NCI-H1436 (cell line): Measurements from ENCODE around the gene MAS1.
"Not testable (repeated sequence)": the region's sequence is repeated elsewhere in the genome, so short reads cannot be mapped to it uniquely, and the experiment has no call there.

Source experiments
- DNase-seq: peaks from one replicate; lab custom pipeline; 2025; lab: John Stamatoyannopoulos, UW

The MAS1 gene

DNA sequence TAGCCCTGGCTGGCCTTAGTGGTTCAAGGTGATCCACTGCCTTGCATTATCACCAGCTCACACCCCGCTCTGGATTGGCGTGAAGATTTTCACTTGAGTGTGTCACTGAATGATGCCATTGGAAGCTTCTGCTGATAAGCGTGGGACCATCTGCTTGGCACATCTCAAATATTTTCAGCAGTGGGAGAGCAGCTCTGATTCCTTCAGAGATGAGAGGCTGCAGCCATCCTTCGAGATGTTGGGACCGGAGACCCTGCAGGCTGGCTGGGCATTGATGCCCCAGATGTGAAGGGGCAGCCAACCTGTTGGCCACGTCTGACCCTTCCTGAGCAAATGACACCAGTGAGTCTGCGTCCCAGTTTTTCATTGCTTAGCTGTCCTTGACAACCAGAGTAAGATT is at the start of gene MAS1:
MAS1 (plus strand) TSS at position 197 of the 400 bp plus-strand sequence. CDS start 15,968 bp downstream, outside the sequence.
- DNase-seq = no peak

DNA sequence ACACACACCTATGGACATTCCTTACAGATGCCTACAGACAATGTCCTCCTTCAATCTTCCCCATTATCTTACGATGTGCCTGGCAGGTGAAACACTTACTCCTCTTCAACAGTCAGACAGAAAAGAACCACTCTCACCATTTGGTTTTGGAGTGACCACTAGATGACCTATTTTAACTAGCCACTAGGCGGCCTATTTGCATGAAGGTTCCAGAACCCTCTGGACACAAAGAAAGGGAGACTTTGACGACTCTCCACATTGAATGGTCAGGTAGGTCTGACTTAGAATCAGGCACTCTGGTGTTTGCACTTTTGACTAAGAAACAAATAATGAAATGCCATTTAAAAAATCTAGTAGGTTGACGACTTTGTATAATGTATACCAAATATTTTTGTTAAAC is 48.8 kb upstream of the MAS1 start:
- DNase-seq = no peak

DNA sequence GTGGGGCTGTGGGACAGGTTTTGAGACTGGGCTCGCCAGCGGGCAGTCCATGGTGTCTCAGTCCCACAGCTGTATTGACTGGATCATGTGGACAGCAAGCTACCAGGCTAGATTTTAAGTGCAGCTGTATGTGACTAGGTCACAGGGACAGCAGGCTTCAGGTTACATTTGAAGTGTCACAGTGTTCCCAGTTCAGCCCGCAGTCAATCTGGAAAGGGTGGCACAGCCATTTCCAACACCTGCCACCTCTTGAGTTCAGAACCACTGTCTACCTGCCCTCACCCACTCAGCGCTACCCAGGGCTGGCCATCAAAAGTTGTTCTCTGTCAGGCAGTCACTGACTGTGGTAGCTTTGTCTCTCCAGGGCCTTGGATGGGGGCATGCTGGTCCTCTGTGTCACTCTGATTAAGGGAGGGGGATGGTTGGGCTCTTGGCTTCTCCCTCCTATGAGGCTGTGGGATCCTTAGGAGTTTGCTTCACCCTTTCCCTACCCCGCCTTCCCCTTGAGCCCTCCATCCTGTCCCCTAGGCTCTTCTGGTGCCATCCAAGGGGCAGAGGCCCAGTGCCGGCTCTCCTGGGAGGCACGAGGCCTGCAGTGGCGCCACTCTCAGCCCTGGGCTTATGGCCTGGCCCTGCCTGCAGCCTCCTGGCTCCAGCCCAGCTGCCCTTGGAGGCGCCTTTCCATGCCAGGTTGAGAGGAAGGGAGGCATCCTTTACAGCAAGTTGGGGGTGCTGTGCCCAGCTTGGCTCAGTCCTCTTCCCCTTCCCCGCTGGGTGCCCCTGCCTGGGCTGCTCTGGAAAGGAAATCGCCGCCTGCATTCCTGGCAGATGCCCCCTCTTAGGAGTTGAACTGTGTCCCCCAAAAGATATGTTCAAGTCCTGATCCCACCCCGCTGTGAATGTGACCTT is 45.8 kb upstream of the MAS1 start:
- no peak for DNase-seq

- DNase-seq = not testable (repeated sequence)
Observed at GRCh38 chr6:159848552-159848951, 42.2 kb upstream of the MAS1 start.

DNA sequence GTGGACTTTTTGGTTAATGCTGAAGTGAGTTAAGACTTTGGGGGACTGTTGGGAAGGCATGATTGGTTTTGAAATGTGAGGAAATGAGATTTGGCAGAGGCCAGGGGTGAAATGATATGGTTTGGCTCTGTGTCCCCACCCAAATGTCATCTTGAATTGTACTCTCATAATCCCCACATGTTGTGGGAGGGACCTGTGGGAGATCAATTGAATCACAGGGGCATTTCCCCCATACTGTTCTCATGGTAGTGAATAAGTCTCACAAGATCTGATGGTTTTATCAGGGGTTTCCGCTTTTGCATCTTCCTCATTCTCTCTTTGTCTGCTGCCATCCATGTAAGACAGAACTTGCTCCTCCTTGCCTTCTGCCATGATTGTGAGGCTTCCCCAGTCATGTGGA is 40.9 kb upstream of the MAS1 start:
- not testable (repeated sequence) for DNase-seq

DNA sequence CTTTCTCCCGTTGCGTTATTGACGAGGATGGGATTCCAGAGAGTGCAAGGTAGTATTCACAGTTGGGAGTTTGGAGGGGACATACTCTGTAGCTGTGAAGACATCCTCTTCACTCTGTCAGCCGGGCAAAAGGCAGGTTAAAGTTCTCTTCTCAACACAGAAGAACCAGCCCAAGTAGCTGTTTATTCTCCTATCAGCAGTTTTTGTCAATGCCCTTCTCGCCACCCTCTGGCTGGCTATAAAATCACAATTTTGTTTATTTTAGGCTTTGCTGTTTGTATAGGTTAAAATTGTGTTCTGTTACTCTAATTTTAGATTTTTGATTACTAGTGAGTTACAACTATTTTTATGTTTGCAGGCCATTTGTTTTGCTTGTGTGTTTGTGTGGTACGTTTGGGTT is 37.9 kb upstream of the MAS1 start:
- peak; percentile 4 for DNase-seq

GRCh38 chr6:159853754-159854153 is 37.0 kb upstream of the MAS1 start:
- DNase-seq = no peak

DNA sequence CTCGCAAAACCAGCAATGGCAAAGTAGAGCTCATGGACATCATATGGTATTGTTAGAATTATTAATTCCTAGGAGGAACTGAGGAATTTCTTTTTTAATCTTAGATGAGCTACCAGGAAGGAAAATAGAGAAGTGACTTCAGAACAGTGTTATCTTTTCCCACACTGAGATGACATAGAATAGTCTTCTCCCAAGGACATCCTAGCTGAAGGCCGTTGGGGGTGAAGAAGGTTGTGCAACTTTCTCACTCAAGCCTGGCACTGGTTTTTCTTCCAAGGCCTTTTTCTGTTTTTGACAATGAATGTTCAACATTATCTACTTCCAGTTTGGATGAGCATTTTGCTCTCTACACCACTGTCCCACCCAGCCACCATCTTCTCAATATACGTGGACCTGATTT is 35.8 kb upstream of the MAS1 start:
- no peak for DNase-seq

GRCh38 chr6:159858259-159858658 is 32.5 kb upstream of the MAS1 start:
- DNase-seq = no peak

DNA sequence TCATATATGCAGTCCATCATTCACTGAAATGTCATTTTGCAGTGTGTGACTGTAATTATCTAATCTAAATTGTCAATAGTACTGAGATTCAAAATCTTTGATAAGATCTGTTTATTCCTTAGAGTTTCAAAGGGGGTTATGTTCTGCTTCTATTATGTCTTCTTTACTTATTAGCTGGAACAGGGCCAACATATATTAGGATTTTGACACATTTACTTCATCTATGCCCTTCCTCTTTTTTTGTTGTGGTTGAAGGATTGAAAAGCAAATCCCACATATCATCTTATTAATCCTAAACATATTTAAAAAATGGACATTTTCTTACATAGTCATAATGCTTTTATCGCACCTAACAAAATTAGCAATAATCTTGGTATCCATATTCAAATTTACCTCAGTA is 30.3 kb upstream of the MAS1 start:
- DNase-seq = no peak

DNA sequence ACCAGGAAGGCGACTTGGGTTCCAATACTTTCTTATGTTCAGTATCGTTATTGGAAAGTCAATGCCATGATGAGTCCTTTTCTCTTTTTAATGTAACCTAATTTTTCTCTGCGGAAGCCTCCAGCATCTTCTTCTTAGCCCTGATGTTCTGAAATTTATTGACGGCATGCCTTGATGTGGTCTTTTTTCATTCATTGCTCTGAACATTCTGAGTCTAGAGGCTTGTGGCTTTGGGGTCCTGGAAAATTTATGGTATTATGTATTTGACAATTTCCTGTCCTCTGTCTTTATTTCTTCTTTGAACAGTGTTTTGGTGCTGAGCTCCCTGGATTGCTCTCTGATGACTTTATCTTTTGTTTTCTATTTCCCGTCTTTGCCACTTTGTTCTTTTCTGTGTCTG is 28.7 kb upstream of the MAS1 start:
- no peak for DNase-seq

- peak; percentile 12 for DNase-seq
Observed at GRCh38 chr6:159863341-159863740, 27.4 kb upstream of the MAS1 start.

DNA sequence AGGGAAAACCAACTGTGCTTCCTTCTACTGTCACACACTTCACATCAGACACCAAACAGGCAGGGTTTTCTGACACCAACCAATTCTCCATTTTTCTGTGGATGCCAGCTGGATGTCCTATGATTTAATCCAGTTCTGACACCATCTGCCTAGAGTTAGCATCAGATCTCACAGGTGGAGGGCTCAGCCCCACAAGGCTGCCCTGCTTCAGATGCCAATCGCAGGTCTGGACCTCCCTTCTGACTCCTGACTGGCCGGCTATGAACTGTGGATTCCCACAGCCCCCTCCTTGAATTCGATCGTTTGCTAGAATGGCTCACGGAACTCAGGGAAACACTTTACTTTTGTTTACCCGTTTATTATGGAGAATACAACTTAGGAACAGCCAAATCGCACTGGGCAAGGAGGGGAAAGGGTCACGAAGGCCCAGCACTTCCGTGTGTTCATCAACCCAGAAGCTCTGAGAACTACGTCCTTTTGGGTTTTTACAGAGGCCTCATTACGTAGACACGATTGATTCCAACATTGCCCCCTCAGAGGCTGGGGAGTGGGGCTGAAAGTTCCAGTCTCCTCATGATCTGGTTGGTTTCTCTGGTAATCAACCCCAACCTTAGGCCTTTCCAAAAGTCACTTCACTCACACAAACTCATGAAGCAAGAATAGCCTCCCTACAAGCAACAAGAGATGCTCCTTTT is 25.4 kb upstream of the MAS1 start:
- DNase-seq = no peak

DNA sequence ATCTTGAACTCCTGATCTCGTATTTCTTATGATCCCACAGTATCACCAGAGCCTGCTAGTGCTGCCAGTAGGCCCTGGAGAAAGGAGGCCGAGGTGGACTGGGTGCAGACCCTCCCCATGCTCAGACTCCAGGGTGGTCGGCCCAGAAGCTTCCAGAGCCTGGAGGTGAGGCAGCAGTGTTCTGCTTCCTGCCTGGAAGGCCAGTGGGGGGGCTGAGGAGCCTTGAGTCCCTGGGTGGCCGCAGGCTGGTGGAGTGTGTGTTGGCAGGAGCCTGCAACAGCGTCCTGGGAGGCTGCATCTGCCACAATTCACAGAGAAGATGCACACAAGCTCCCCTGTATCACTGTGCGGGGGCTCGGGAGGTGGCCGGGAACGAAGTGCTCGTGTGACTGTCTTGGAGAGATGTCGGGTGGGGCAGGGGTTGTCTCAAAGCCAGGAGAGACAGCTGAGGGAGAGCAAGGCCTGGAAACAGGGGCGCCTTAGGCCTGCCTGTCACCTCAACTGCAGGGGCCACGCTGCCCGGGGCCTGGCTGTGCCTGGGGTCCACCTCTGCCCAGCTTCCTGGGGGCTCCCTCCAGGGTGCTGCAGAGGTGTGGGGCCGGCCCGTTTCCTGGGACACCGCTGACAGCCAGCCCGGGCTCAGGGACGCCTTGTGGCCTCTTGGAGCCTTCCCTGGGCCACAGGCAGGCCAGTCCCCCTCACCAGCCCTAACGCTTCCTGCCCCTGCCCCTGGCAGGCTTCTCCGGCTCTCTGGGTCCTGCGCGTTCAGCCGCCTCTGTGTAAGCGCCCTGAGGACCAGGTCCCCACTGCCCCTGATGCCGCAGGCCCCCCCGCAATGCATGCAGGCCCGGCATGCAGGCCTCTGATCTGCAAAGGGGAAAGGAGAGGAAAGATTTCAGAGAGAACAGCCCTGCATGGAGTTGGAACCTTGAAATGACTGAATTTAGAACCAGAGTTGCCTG is 24.2 kb upstream of the MAS1 start:
- no peak for DNase-seq

GRCh38 chr6:159871241-159871640 is 19.5 kb upstream of the MAS1 start:
- no peak for DNase-seq

DNA sequence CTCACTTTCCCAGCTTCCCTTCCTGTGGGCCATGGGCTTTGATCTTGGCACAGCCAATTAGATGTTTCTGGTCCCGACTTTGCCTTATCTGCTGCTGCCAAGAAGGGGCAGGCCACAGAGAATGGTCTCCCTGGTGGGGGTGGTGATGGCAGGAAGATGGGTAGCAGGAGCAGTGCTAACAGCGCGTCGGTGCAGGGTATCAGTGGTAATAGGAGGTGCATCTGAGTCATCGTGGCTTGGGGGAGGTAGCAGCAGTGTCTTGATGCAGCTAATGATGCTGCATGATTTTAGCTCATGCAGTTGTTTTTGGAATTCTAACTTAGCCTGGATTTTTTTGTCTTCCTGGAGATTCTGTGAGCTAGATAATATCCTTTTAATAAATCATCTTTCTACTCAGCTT is 18.9 kb upstream of the MAS1 start:
- DNase-seq = no peak

DNA sequence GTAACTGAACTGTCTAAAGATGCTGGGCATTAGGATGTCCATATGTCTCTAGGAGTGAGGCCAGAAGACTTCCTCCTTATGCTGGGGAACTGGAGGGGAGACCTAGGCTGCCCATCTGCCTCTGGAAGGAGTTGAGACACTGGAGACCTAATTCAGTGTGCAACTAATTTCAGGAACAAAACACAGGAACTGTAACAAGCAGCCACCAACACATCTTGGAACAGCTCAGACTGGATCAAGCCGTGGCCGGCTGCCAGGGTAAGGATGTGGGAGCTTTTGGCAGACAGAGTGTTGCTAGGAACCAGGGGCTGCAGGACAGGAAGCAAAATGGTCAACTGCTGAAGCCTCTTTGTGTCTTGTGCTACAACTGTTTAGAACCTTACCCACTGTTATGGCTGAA is 16.4 kb upstream of the MAS1 start:
- no peak for DNase-seq

DNA sequence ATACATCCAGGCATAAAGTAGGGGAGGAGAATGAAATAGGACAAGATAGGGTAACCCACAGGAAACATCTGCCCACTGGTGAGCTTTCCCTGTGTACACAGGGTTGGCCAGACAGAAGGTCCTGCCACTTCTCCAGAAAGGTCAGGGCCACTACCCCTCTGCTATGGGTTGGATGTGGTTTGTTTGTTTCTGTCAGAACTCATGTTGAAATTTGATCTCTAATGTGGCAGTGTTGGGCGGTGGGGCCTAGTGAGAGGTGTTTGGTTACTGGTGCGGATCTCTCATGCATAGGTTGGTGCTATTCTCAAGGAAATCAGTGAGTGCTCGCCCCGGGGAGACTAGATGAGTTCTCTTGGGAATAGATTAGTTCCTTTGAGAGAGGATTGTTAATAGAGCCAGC is 15.6 kb upstream of the MAS1 start:
- DNase-seq = peak; percentile 82

- no peak for DNase-seq
Observed at GRCh38 chr6:159876242-159876641, 14.5 kb upstream of the MAS1 start.

DNA sequence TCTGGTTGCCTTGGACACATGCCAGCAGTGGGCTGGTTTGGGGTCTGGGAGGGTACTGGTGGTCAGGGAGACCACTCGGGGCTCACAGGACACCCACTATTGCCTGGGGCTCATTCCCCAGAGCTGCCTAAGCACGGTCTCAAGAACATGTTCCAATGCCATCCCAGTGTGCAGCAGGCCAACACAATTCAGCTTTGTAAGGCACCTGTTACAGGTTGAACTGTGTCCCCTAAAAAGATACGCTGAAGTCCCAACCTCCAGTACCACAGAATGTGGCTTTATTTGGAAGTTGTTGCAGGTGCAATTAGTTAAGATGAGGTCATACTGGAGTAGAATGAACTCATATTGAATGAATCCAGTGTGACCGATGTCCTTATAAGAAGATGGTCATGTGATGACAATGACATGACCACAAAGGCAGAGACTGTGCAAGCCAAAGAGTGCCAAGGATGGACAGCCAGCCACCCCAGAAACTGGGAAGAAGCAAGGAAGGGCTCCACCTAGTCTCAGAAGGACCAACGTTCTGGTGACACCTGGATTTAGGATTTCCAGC is 13.5 kb upstream of the MAS1 start:
- DNase-seq = no peak

GRCh38 chr6:159878341-159878740 is 12.4 kb upstream of the MAS1 start:
- no peak for DNase-seq

DNA sequence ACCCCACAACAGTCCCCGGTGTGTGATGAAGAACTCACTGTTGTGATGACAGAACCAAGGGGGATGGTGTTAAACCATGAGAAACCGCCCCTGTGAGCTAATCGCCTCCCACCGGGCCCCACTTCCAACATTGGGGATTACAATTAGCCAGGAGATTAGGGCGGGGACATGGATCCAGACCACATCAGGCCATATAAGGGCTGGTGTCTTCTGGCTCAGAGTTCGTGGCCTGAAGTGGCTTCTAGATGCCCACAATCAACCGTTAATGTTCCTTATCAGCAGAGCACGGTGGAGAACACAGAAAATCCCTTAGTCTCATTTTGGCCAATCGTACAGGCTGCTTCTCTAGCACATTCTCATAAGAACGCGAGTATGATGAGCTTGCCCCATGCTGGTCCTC is 10.9 kb upstream of the MAS1 start:
- DNase-seq = no peak
